PC-3 (cell line): ENCODE data around the gene TPGS1. TPM values are rescaled to one million over a fixed set of nuclear protein-coding genes. Genes with fewer than 3 reads are reported as not detected.

Experiments used
- ATAC-seq: fragments of 200-7000 bp; cut with Tn5 transposase; 2 replicates; pipeline ENCODE4 v1.9.1; 2020; ENCODE audit warnings: mild to moderate bottlenecking, moderate library complexity
- BruUV-seq: library from RNA; stranded (reverse); fragments of 400-500 nt; replicated peaks from 2 replicates; lab custom pipeline; 2021; lab: Mats Ljungman, UMichigan
- CTCF ChIA-PET: fragments of 300-600 bp; sonication (Branson Sonifier 250); formaldehyde crosslinking; loops from one replicate; lab custom pipeline; 2022; ENCODE audit warnings: antibody characterized with exemption; lab: Charles Lee
- POLR2A ChIA-PET: fragments of 300-600 bp; sonication (Branson Sonifier 250); formaldehyde crosslinking; loops from one replicate; lab custom pipeline; 2022; ENCODE audit warnings: antibody characterized with exemption; ENCODE audit not compliant: unreplicated experiment; lab: Charles Lee
- DNase-seq: peaks from one replicate; pipeline ENCODE4 v3.0.0-alpha.2; 2015
- H2AFZ ChIP-seq: fragments of 300-600 bp; sonication (generic); 2 replicates; pipeline ENCODE4 v1.6.0; 2016; ENCODE audit warnings: antibody characterized with exemption, low read length
- H3F3A ChIP-seq: fragments of 300-600 bp; sonication (generic); one replicate; pipeline ENCODE4 v1.6.0; 2017; ENCODE audit warnings: antibody characterized with exemption, low read length, control low read depth, mild to moderate bottlenecking; ENCODE audit not compliant: unreplicated experiment
- H3K27ac ChIP-seq: fragments of 300-600 bp; sonication (generic); 2 replicates; pipeline ENCODE4 v1.5.1; 2016; ENCODE audit warnings: mild to moderate bottlenecking, low read length
- H3K27me3 ChIP-seq: fragments of 300-600 bp; sonication (generic); 2 replicates; pipeline ENCODE4 v1.6.1; 2016; ENCODE audit warnings: low read length, mixed read lengths
- H3K36me3 ChIP-seq: fragments of 300-600 bp; sonication (generic); 2 replicates; pipeline ENCODE4 v1.6.1; 2016; ENCODE audit warnings: low read depth, mixed run types, low read length, mixed read lengths
- H3K4me1 ChIP-seq: fragments of 300-600 bp; sonication (generic); 2 replicates; pipeline ENCODE4 v1.5.1; 2016; ENCODE audit warnings: low read length; ENCODE audit not compliant: insufficient read depth
- H3K4me2 ChIP-seq: fragments of 300-600 bp; sonication (generic); 2 replicates; pipeline ENCODE4 v1.6.0; 2016; ENCODE audit warnings: low read length
- H3K4me3 ChIP-seq: fragments of 300-600 bp; sonication (generic); 2 replicates; pipeline ENCODE4 v1.5.1; 2016; ENCODE audit warnings: mild to moderate bottlenecking, low read length, mixed read lengths
- H3K79me2 ChIP-seq: fragments of 300-600 bp; sonication (generic); 2 replicates; pipeline ENCODE4 v1.6.1; 2017; ENCODE audit warnings: low read length, mixed read lengths
- H3K9ac ChIP-seq: fragments of 300-600 bp; sonication (generic); 2 replicates; pipeline ENCODE4 v1.6.0; 2016; ENCODE audit warnings: mild to moderate bottlenecking, low read length
- H3K9me2 ChIP-seq: fragments of 300-600 bp; sonication (generic); replicated peaks from 2 replicates; pipeline ENCODE4 v1.6.1; 2016; ENCODE audit warnings: mixed run types, low read length, mixed read lengths
- H3K9me3 ChIP-seq: fragments of 300-600 bp; sonication (generic); 2 replicates; pipeline ENCODE4 v1.6.1; 2016; ENCODE audit warnings: low read length, mixed read lengths
- H4K20me1 ChIP-seq: fragments of 300-600 bp; sonication (generic); 2 replicates; pipeline ENCODE4 v1.6.1; 2016; ENCODE audit warnings: low read length, mixed read lengths
- EZH2 ChIP-seq: fragments of 300-600 bp; sonication (generic); IDR thresholded peaks from one replicate; pipeline ENCODE4 v1.6.1; 2017; ENCODE audit warnings: antibody characterized with exemption, mild to moderate bottlenecking, low read length; ENCODE audit not compliant: unreplicated experiment
- EZH2phosphoT487 ChIP-seq: fragments of 300-600 bp; sonication (generic); IDR thresholded peaks from 2 replicates; pipeline ENCODE4 v1.6.1; 2018; ENCODE audit warnings: mild to moderate bottlenecking, antibody characterized with exemption, low read length, borderline replicate concordance
- intact Hi-C: fragments of 100-400 bp; cut with micrococcal nuclease; formaldehyde crosslinking; loops from 2 replicates; pipeline ENCODE4 v1.9.0; 2023
- total RNA-seq: library from RNA; depleted of rRNA; stranded (reverse); fragments of >200 nt; gene quantifications from 2 replicates; pipeline ENCODE4 v1.2.3, GENCODE V29; 2014; rRNA removed
- TF ChIP-seq, protein P1 (sequence below): fragments of 300-600 bp; sonication (generic); conservative IDR thresholded peaks from 2 replicates; pipeline ENCODE4 v1.5.1; 2017; ENCODE audit warnings: antibody characterized with exemption, low read depth, mild to moderate bottlenecking, low read length

Gene TPGS1
- total RNA-seq, 1 experiment from 2014 or later, result 28.5 TPM

DNA sequence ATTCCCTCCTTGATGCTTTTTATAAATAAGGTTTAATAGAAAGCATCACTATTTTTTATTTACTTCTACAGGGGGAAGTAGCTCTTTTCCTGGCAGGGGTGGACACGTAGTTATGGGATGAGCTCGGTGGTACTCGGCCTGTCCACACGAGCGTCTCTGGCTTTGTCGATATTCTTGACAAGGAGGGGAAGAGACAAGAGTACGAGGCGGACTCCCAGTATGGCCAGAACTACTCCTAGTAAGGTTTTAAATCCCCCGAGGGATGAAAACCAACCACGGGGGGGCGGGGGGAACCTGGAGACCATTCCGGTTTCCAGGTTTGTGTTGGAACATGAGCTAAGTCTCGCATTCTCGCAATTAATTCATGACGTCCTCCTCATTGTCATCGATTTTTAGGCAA is 59.5 kb downstream of the TPGS1 start:
- ATAC-seq (no peak), DNase-seq (no peak)
- H3K4me3 ChIP-seq, result no peak overlapping the region
- no peak overlapping the region for H3K27ac ChIP-seq
- no peaks in the 10 kb centered on the region for H3K4me1 ChIP-seq
- no peaks in the 10 kb centered on the region for H3K36me3 ChIP-seq
- no peaks in the 10 kb centered on the region for H3F3A ChIP-seq
- intact Hi-C loops, result no loop called here
- no peaks in the 10 kb centered on the region for H4K20me1 ChIP-seq
- H2AFZ ChIP-seq, result no peak overlapping the region
- H3K9me2 ChIP-seq, result no peaks in the 10 kb centered on the region
- H3K9me3 ChIP-seq, result no peaks in the 10 kb centered on the region
- no peak overlapping the region for H3K4me2 ChIP-seq
- no peak overlapping the region for H3K9ac ChIP-seq
- TF ChIP-seq EZH2phosphoT487 (no peak), EZH2 (no peak)
- TF ChIP-seq, protein P1, sequence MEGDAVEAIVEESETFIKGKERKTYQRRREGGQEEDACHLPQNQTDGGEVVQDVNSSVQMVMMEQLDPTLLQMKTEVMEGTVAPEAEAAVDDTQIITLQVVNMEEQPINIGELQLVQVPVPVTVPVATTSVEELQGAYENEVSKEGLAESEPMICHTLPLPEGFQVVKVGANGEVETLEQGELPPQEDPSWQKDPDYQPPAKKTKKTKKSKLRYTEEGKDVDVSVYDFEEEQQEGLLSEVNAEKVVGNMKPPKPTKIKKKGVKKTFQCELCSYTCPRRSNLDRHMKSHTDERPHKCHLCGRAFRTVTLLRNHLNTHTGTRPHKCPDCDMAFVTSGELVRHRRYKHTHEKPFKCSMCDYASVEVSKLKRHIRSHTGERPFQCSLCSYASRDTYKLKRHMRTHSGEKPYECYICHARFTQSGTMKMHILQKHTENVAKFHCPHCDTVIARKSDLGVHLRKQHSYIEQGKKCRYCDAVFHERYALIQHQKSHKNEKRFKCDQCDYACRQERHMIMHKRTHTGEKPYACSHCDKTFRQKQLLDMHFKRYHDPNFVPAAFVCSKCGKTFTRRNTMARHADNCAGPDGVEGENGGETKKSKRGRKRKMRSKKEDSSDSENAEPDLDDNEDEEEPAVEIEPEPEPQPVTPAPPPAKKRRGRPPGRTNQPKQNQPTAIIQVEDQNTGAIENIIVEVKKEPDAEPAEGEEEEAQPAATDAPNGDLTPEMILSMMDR, result no peak
- H3K27me3 ChIP-seq, result no peaks in the 10 kb centered on the region
- H3K79me2 ChIP-seq, result no peaks in the 10 kb centered on the region
- no TSS peak for BruUV-seq
- ChIA-PET CTCF (no interaction called here), POLR2A (no interaction called here)

DNA sequence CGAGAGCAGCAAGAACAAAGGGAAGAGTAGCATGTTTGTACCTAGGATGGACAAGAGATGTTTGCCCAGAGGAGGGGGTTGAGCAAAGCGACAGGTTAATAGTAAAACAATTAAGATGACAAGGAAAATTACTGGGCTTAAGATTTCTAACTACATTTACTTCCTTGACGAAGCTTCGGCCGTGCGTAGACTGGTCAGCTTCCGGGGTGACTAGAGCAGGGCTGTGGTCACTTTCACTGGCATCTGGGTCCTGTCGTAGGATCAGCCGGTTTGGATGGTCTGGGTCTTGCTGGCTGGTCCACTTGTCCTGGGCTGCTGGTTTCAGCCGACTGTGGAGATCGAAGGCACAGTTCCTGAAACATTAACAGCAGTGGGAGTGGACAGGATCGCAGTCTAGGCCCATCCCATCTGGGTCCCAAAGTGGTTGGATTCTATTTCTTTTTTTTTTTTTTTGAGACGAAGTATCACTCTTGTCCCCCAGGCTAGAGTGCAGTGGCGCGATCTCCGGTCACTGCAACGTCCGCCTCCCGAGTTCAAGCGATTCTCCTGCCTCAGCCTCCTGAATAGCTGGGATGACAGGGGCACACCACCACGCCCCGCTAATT is 60.1 kb downstream of the TPGS1 start:
- no peaks in the 10 kb centered on the region for H3F3A ChIP-seq
- no TSS peak for BruUV-seq
- CTCF ChIA-PET, result no interaction called here
- H3K9me2 ChIP-seq, result no peaks in the 10 kb centered on the region
- H3K36me3 ChIP-seq, result no peaks in the 10 kb centered on the region
- no peaks in the 10 kb centered on the region for H3K4me1 ChIP-seq
- no peak overlapping the region for H3K27ac ChIP-seq
- intact Hi-C loops, result no loop called here
- H3K9me3 ChIP-seq, result no peaks in the 10 kb centered on the region
- peaks cover under 1% of the 10 kb centered on the region for H3K79me2 ChIP-seq
- H2AFZ ChIP-seq, result no peak overlapping the region
- no peaks in the 10 kb centered on the region for H4K20me1 ChIP-seq
- POLR2A ChIA-PET, result no interaction called here
- no peaks in the 10 kb centered on the region for H3K27me3 ChIP-seq
- ATAC-seq (no peak), DNase-seq (no peak)
- no peak overlapping the region for H3K4me3 ChIP-seq
- TF ChIP-seq EZH2phosphoT487, result no peak
- TF ChIP-seq EZH2, result no peak
- TF ChIP-seq, protein P1, result no peak
- no peak overlapping the region for H3K4me2 ChIP-seq
- no peak overlapping the region for H3K9ac ChIP-seq

Other genes starting within 250 kb of the TPGS1 start
- not detected in 2 replicates for gene PLPP2, start 216.1 kb upstream of the TPGS1 start, total RNA-seq
- not detected in 2 replicates for gene MIER2, start 162.7 kb upstream of the TPGS1 start, total RNA-seq
- 0.29 TPM in 2 replicates for gene C2CD4C, start 98.3 kb upstream of the TPGS1 start, total RNA-seq
- gene SHC2, start 46.5 kb upstream of the TPGS1 start, total RNA-seq, result 0.18 TPM in 1 of 2 replicates, not detected in the other
- 0.11 and 0.17 TPM in 2 replicates for gene MADCAM1, start 11.0 kb upstream of the TPGS1 start, total RNA-seq
- gene CDC34, start 24.3 kb downstream of the TPGS1 start, total RNA-seq, result 119 and 152 TPM in 2 replicates
- gene GZMM, start 36.6 kb downstream of the TPGS1 start, total RNA-seq, result 0.35 TPM in 1 of 2 replicates, not detected in the other
- 458 and 514 TPM in 2 replicates for gene BSG, start 65.1 kb downstream of the TPGS1 start, total RNA-seq
- 0.04 and 0.46 TPM in 2 replicates for gene HCN2, start 82.4 kb downstream of the TPGS1 start, total RNA-seq
- 60.5 and 80.6 TPM in 2 replicates for gene POLRMT, start 126.0 kb downstream of the TPGS1 start, total RNA-seq
- 0.81 and 1.3 TPM in 2 replicates for gene FGF22, start 132.4 kb downstream of the TPGS1 start, total RNA-seq
- 86.4 and 89.2 TPM in 2 replicates for gene RNF126, start 155.7 kb downstream of the TPGS1 start, total RNA-seq
- gene FSTL3, start 168.9 kb downstream of the TPGS1 start, total RNA-seq, result 49.9 and 53.3 TPM in 2 replicates
- not detected in 2 replicates for gene PRSS57, start 188.0 kb downstream of the TPGS1 start, total RNA-seq
- gene PALM, start 201.4 kb downstream of the TPGS1 start, total RNA-seq, result 10.8 and 13.0 TPM in 2 replicates
- 115 and 130 TPM in 2 replicates for gene MISP, start 243.6 kb downstream of the TPGS1 start, total RNA-seq